GM19455 (cell line): ENCODE data around the gene TSC22D3.
A peak's percentile ranks its signal among the peaks of the same experiment; 100 is the strongest.
"Not testable (repeated sequence)": the region's sequence is repeated elsewhere in the genome, so short reads cannot be mapped to it uniquely, and the experiment has no call there.

Source experiments
- ATAC-seq: cut with Tn5 transposase; IDR thresholded peaks from one replicate; pipeline ENCODE4 v1.9.1; 2021; ENCODE audit not compliant: unreplicated experiment

TSC22D3 gene

GRCh38 chrX:107713203-107713542 lies 62.4 kb downstream of the TSC22D3 start:
- no peak for ATAC-seq

- ATAC-seq = no peak
Measured at GRCh38 chrX:107712231-107713202, 63.1 kb downstream of the TSC22D3 start.

- no peak for ATAC-seq
Measured at GRCh38 chrX:107711521-107712181, 63.9 kb downstream of the TSC22D3 start.

DNA sequence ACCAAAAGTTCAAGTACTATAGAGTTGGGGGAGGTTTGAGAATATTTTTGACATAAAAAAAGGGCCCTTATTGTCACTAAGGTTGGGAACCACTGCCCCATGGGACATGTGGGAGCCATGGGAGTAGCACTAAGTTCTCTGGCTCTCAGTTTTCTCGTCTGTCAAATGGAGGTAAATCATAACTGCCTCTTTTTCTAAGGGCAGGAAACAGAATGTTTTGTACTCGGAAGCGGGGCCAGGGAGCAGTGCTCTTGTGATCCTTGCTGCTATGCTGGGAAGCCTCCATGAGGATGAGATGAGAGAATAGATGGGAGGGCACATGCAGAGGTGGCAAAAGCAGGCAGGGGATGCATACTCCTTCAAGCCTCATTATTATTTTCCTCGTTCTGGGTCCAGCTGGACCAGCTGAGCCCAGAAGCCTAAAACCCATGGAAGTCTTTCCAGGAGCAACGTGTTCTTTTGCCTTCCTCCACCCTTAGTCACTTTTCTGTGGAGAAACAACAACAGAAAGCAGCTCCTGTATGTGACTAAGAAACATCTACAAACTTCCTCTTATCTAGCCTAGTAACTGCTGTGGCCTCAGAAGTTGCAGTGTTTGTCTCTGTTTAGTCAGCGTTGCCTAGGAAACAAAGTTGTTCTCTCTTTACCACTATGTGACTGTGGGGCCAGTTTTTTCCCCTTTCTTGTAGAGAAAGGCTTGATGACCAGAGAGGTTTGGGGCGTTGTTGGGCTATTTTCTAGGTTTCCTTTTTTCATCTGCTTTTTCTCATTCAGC lies 64.8 kb downstream of the TSC22D3 start:
- peak; percentile 97 for ATAC-seq

DNA sequence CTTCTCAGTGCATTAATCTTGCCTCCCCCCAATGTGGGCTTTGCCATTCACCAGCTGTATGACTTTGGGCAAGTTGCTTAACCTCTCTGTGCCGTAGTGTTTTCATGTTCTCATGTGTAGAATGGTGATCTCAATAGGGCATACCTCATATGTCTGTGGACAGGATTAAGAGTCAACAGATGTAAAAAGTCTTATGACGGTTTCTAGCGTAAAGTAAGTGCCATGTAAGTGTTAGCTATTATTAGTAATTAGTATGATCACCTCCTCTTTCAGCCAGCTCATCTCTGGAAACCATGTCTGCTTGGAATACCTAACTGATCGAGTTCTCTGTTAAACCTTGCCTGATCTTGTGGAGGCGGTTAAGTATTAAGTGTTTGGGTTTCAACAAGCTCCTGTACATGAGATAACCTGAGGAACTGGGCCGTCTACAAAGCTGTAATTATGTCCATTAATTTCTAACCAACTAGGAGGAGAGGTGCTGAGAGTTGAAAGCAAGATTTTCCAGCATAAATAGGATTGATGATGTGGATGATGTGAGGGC lies 66.3 kb downstream of the TSC22D3 start:
- no peak for ATAC-seq

GRCh38 chrX:107708762-107709161 lies 66.8 kb downstream of the TSC22D3 start:
- no peak for ATAC-seq

- no peak for ATAC-seq
Measured at GRCh38 chrX:107707866-107708265, 67.7 kb downstream of the TSC22D3 start.

DNA sequence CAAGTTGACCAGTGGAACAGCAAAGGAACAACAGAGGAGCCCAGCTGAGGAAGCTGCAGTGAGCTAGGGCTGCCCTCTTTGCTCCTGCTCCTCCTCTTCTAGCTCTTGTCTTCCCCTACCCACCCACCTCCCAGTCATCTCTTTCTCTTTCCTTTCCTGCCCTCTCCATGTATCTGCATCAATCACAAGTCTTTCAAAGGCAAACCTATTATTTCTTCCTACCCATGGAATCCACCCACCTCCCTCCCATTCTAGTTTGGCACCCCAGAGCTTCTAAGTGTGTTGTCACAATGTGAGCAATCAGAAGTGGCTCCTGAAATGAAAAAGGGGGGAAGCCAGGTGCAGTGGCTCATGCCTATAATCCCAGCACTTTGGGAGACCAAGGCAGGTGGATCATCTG lies 69.3 kb downstream of the TSC22D3 start:
- no peak for ATAC-seq

DNA sequence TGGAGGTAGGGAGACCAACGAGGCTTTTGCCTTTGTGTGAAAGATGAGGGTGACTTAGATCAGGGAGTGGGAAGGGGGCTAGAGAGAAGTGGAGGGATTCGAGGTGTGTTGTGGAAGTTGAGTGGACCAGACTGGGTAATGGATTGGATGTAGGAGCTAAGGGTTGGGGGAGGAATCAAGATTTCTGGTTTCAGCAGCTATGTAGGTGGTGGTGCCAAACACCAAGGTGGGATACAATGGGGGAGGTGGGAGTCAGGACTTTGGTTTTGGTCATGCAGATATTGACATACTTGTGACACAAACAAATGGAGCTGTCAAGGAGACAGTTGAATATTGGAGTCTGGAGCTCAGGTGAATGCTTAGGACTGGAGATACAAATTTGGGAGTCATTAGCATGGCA lies 71.0 kb downstream of the TSC22D3 start:
- ATAC-seq = no peak

GRCh38 chrX:107704181-107704580 lies 71.4 kb downstream of the TSC22D3 start:
- no peak for ATAC-seq

DNA sequence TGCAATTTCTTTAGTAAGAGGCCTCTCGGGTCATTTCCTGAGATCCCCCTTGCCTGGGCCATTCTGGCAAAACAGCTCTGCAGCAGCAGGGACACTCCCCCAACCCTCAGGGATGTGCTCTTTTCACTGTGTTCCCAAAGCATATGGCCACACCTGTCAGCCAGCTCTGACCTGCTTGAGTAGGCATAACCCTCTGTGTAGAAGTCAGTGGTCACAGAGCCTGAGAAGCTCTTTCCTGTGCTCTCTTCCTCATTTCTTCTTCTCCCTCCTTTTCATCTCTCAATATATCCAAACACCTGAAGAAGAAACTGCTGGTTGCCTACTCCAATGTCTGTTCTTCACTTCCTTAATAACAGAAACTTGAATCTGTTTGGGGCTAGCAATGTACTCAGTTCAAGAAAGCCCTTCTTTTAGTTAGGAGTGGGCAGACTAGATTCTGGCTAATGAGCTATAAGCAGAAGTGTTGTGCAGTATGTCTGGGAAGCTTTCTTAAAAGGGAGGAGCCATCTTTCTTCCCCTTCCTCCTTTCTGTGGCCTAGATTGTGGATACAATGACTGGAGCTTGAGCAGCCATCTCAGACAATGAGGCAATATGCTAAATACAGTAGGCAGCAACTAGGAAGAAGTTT lies 74.0 kb downstream of the TSC22D3 start:
- peak; percentile 74 for ATAC-seq

GRCh38 chrX:107700790-107701189 lies 74.8 kb downstream of the TSC22D3 start:
- ATAC-seq = no peak

DNA sequence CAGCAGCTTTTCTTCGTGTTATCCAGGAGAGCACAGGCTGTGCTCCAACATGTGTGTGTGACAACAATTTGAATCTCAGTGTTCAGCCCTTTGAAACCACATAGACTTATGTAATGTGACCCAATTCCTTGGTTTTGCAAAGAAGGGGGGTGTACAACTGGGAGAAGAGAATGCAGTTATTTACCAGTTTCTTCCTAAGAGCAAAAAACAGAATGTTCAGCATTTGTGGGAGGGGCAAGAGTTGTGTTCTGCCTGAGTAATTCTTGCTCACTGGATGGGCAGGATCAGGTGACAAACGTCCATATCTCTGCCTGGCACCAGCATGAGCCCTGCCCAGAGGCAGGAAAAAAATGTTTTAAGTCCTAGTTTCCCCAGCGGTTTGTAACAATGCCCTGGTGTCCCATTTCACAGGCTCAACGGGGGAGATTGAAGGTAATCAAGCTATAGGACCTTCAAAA lies 75.2 kb downstream of the TSC22D3 start:
- ATAC-seq = no peak

- no peak for ATAC-seq
Measured at GRCh38 chrX:107699616-107700015, 76.0 kb downstream of the TSC22D3 start.

- ATAC-seq = no peak
Measured at GRCh38 chrX:107691024-107691448, 84.6 kb downstream of the TSC22D3 start.

- ATAC-seq = no peak
Measured at GRCh38 chrX:107687445-107687844, 88.1 kb downstream of the TSC22D3 start.

DNA sequence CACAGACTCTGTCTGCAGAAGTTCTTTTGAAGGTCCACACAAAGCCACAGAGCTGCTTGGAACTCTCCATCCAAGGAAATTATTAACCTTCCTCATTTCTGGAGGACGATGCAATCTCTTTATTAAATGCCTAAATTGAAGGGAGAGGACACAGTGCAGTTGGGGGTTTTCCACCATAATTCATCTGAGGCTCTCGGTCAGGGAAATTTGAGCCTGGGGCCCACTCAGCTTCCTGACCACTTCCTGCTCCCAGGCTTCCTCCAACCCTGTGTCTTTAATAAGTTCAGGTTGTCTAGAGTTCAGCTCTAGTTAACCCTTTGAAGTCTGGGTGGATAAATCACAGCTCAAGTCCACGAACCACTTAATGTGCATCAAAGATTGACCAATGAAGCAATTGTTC lies 88.8 kb downstream of the TSC22D3 start:
- no peak for ATAC-seq

DNA sequence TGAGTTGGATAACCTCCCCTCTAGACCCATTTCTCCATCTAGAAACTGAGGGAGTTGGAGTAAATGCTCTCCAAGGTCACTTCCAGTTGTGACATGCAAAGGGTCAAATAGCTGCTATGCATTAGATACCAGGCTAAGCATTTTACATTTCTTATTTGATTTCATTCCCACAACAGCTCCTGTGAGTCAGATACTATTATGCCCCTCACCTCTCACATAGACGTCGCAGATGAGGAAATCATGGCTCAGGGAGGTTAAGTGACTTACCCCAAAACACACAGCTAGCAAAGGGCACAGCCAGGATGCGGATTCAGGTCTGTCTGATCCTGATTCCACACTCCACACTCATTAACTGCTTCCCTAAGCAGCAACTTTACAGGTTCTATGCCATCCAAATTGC lies 89.6 kb downstream of the TSC22D3 start:
- no peak for ATAC-seq

- not testable (repeated sequence) for ATAC-seq
Measured at GRCh38 chrX:107685586-107685985, 90.0 kb downstream of the TSC22D3 start.

- ATAC-seq = peak; percentile 74
Measured at GRCh38 chrX:107684956-107685385, 90.6 kb downstream of the TSC22D3 start.

DNA sequence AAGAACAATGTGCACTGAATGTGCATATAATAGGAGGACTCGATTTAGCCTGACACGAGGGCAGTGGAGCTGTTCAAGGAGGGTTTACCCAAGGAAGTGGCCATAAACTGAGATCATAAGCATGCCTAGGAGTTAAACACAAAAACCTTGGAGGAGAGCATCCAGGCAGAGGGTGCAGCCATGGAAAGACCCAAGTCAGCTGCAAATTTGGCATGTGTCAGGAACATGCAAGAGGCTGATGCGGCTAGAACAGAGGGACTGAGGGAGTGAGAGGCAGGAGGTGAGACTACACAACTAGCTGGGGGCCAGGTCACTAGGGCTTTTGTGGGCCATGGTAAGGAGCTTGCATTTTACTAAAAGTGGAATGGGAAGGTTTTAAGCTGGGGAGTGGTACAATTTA lies 91.7 kb downstream of the TSC22D3 start:
- ATAC-seq = no peak
